A549 (cell line): Measurements from ENCODE around the gene NBL1.

ENCODE experiments used
- BHLHE40 ChIP-seq: IDR thresholded peaks from 2 replicates; pipeline ENCODE4 v1.6.1; 2012; ENCODE audit warnings: low read depth, low read length, inconsistent platforms
- CBX2 ChIP-seq: fragments of 200-600 bp; sonication (generic); IDR thresholded peaks from 2 replicates; pipeline ENCODE4 v1.6.1; 2016; ENCODE audit warnings: low read depth, mild to moderate bottlenecking, borderline replicate concordance
- EP300 ChIP-seq, 2 experiments: fragments of >200 bp; sonication (Bioruptor Twin); formaldehyde crosslinking; IDR thresholded peaks; 2 replicates in 1 of 2; 3 replicates in 1 of 2; pipeline ENCODE4 v1.6.1; 2016 to 2017
- HOXB13 ChIP-seq: fragments of 250-450 bp; sonication (Bioruptor Pico); IDR thresholded peaks from 2 replicates; pipeline ENCODE4 v1.5.0; 2020; ENCODE audit warnings: low read depth, mild to moderate bottlenecking, moderate library complexity
- POLR2A ChIP-seq: IDR thresholded peaks from 2 replicates; pipeline ENCODE4 v1.6.1; 2012; ENCODE audit warnings: mild to moderate bottlenecking, low read length
- POLR2AphosphoS2 ChIP-seq: conservative IDR thresholded peaks from 2 replicates; pipeline ENCODE4 v1.6.1; 2012; ENCODE audit warnings: low read length, improper control_type of control experiment, inconsistent platforms
- RCOR1 ChIP-seq: fragments of 150-350 bp; IDR thresholded peaks from 2 replicates; pipeline ENCODE4 v1.6.1; 2014; ENCODE audit warnings: antibody characterized with exemption, low read length, low read depth
- RNF2 ChIP-seq: fragments of 200-600 bp; sonication (generic); IDR thresholded peaks from 2 replicates; pipeline ENCODE4 v1.6.1; 2016; ENCODE audit warnings: low read depth, mild to moderate bottlenecking, antibody characterized with exemption, moderate library complexity, borderline replicate concordance
- TF ChIP-seq, protein P1 (sequence below): fragments of >200 bp; sonication (Bioruptor Twin); formaldehyde crosslinking; IDR thresholded peaks from 3 replicates; pipeline ENCODE4 v1.5.1; 2016

DNA sequence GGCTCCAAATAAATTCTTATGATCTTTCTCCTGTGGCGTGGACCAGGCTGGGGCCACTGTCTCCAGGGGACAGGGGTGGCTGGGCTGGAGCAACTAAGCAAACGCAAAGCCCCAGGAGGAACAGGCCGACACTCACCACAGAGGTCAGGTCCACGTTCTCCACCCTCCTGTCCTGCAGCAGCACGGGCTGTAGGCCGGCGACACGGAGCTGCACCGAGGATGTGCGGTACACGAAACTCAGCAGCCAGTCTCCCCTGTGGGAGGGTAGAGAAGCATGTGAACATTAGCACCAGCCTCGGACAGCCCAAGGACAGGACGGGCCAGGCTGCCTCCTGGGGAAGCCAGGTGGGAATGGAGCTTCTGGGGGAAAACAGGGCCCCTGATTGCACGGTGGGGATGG lies 50.2 kb downstream of the NBL1 start:
- TF ChIP-seq CBX2 = no peak
- no peak for TF ChIP-seq HOXB13 (CRISPR knock-in tag)
- TF ChIP-seq, protein P1, sequence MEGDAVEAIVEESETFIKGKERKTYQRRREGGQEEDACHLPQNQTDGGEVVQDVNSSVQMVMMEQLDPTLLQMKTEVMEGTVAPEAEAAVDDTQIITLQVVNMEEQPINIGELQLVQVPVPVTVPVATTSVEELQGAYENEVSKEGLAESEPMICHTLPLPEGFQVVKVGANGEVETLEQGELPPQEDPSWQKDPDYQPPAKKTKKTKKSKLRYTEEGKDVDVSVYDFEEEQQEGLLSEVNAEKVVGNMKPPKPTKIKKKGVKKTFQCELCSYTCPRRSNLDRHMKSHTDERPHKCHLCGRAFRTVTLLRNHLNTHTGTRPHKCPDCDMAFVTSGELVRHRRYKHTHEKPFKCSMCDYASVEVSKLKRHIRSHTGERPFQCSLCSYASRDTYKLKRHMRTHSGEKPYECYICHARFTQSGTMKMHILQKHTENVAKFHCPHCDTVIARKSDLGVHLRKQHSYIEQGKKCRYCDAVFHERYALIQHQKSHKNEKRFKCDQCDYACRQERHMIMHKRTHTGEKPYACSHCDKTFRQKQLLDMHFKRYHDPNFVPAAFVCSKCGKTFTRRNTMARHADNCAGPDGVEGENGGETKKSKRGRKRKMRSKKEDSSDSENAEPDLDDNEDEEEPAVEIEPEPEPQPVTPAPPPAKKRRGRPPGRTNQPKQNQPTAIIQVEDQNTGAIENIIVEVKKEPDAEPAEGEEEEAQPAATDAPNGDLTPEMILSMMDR = no peak
- no peak for TF ChIP-seq POLR2A
- TF ChIP-seq EP300 (IDR thresholded peaks at IDR 0.05) = no peak
- no peak for TF ChIP-seq RNF2
- no peak for TF ChIP-seq RCOR1
- no peak for TF ChIP-seq POLR2AphosphoS2
- no peak for TF ChIP-seq BHLHE40
